Muscle layer of duodenum (tissue), 2 donors: ENCODE data around the gene RBBP8NL.

Experiments
- H3K27ac ChIP-seq: one replicate; pipeline ENCODE4 v1.7.0; 2013; ENCODE audit warnings: mild to moderate bottlenecking, low read length
- H3K27me3 ChIP-seq: one replicate; pipeline ENCODE4 v1.7.0; 2013; ENCODE audit warnings: low read depth, mild to moderate bottlenecking, control low read depth, low read length
- H3K36me3 ChIP-seq, 2 donors: one replicate each; pipeline ENCODE4 v1.7.0; 2013; ENCODE audit warnings: low read length in 2 of 2, control low read depth in 1 of 2, mild to moderate bottlenecking in 1 of 2; ENCODE audit not compliant: insufficient read depth in 2 of 2, control insufficient read depth in 1 of 2
- H3K4me1 ChIP-seq, 2 donors: one replicate each; pipeline ENCODE4 v1.7.0; 2013; ENCODE audit warnings: low read length in 2 of 2, mild to moderate bottlenecking in 2 of 2, control low read depth in 1 of 2, moderate library complexity in 1 of 2; ENCODE audit not compliant: insufficient read depth in 2 of 2, control insufficient read depth in 1 of 2
- H3K4me3 ChIP-seq, 2 donors: one replicate each; pipeline ENCODE4 v1.7.0; 2013; ENCODE audit warnings: low read length in 2 of 2, low read depth in 1 of 2, mild to moderate bottlenecking in 1 of 2
- H3K9me3 ChIP-seq, 2 donors: one replicate each; pipeline ENCODE4 v1.7.0; 2013; ENCODE audit warnings: low read length in 2 of 2, control low read depth in 1 of 2, mild to moderate bottlenecking in 1 of 2; ENCODE audit not compliant: control insufficient read depth in 1 of 2
- donor health status: healthy.

RBBP8NL gene

GRCh38 chr20:62366370-62367135 lies 60.8 kb downstream of the RBBP8NL start:
- peaks cover 4 to 91% of the 10 kb centered on the region in 2 donors for H3K4me1 ChIP-seq
- no peaks in the 10 kb centered on the region for H3K9me3 ChIP-seq
- H3K36me3 ChIP-seq: no peaks in the 10 kb centered on the region
- H3K27me3 ChIP-seq: peaks cover 4% of the 10 kb centered on the region
- H3K4me3 ChIP-seq: peak overlapping the region; percentile 63 to 88
- H3K27ac ChIP-seq: peak overlapping the region; percentile 8

DNA sequence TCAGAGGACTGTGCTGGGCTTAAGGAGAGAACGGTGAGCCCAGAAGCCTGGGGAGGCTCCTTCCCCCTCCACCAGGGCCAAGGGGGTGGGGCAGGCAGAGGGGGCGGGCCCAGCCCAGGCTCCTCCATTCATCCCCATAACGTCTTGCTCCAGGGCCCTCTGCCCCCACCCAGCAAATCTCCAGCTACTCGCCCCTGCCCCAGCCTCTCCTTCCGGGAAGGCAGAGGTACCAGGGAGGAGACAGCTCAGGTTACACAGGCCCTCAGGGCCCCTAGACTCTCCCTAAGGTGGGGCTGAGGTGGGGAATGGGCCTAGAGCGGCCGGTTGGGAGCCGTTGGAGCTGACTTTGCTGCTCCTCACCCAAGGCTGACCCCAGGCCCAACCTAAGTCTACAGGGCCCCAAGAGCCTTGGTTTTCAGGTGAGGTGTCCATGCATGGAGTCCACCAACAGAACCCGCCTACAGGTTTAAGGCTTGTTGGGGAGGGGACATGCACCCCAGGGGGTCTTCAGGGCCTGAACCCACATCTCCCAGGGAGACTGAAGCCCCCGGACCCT lies 61.4 kb downstream of the RBBP8NL start:
- Histone ChIP-seq H3K4me3 (peak overlapping the region; percentile 63 to 88), H3K27me3 (peaks cover 4% of the 10 kb centered on the region), H3K9me3 (no peaks in the 10 kb centered on the region), H3K36me3 (no peaks in the 10 kb centered on the region), H3K4me1 (peaks cover 4 to 91% of the 10 kb centered on the region in 2 donors), H3K27ac (peak overlapping the region; percentile 8)

DNA sequence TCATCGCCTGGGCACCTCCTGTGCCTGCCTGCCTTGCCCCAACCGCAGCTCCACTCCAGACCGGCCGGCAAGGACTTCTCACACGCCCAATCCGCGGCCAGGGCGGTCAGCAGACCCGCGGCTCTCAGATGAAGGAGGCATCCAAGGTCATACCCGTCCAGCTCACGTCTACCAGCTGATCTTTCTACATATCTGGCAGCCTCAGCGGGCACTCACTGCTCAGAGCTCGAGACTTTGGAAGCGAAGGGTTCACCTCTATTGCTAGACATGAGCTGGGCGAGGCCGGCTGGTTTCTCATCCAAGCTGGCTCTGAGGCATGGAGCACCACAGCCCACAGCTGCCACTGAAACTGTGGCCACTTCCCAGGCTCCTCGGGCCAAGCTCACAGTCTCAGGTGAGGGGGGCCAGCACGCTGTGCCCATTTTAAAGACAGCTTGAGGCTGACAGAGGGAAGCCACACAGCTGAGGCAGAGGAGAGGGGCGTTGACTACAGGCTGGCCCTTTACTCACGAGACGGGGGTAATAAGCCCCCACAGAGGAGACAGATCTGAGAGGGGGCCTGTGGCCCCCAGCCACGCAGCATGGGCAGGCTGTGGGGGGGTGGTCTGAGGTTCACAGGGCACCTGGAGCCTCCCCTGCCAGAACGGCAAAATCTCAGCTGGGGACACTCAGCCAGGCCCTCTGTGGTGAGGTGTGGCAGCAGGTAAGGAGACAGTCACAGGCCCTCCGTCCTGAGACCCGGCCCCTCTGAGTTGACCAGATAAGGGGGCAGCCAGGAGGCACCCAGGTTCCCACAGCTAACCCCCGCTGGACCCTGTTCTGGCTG lies 62.2 kb downstream of the RBBP8NL start:
- Histone ChIP-seq H3K4me1 (peaks cover 4 to 87% of the 10 kb centered on the region in 2 donors), H3K36me3 (no peaks in the 10 kb centered on the region), H3K4me3 (peak overlapping the region; percentile 44 to 88), H3K9me3 (no peaks in the 10 kb centered on the region), H3K27ac (peak overlapping the region; percentile 8), H3K27me3 (peaks cover 4% of the 10 kb centered on the region)

DNA sequence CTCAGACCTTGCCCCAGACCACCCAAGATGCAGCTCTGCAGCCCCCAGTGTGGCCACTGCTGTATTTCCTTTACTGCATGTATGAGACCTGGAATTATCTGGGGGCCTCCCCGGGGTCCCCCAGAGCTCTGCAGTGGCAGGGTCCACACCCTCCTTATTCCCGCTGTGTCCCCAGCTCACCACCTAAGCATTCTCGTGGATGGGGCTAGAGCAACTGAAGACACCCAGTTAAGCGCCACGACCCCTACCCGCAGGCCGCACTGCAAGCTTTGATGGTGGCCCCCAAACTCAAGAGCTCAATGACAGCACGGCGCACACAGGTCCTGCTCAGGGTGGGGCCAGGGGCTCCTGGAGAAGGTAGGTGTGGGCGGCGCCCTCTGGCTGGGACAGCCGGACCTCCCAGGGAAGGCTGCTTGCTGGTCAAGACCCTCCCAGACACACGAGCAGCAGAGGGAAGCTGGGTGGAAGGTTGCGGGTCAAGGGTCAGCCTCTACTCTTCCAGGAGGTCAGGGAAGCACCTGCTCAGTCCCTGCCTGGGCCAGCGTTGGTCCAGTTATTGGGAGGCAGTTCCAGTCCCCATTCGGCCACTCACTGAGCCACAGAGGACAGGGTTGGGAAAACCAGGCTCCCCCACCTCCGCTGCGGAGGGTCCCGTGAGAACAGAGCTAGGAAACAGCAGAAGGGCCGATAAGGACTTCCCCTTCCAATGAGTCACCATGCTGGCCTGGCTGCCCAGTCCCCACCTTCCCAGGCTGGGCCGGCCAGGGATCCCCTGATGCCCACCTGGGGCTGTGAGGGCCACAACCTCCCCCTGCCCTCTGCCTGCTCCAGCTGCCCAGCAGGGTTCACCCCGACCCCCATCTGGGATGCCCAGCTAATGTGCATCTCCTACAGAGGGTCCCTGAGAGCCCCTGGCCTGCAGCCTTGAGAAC lies 63.2 kb downstream of the RBBP8NL start:
- Histone ChIP-seq H3K4me3 (peak overlapping the region in 1 of 2 donors; percentile 88), H3K27ac (no peak overlapping the region), H3K9me3 (no peaks in the 10 kb centered on the region), H3K27me3 (peaks cover 4% of the 10 kb centered on the region), H3K36me3 (no peaks in the 10 kb centered on the region), H3K4me1 (peaks cover 4 to 86% of the 10 kb centered on the region in 2 donors)

- Histone ChIP-seq H3K4me1 (peaks cover 0 to 86% of the 10 kb centered on the region in 2 donors), H3K27me3 (no peaks in the 10 kb centered on the region), H3K36me3 (no peaks in the 10 kb centered on the region), H3K4me3 (peak overlapping the region in 1 of 2 donors; percentile 88), H3K27ac (no peak overlapping the region), H3K9me3 (no peaks in the 10 kb centered on the region)
Observed at GRCh38 chr20:62362991-62363919, 64.1 kb downstream of the RBBP8NL start.

DNA sequence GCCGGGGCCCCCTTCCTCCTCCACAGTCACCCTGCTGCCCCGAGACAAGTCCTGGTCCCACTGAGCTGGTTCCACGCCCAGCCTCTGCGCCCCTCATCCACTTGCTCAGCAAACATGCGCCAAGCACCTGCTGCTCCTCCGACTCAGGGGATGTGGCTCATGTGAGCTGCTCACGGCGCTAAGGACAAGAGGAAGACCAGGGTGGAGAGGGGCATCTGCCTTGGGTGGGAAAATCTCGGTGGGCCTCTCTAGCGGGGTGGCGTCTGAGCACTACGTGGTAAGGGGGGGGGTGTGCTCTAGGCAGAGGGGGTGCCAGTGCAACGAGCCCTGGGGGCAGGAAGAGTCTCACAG lies 64.8 kb downstream of the RBBP8NL start:
- Histone ChIP-seq H3K4me1 (peaks cover 0 to 86% of the 10 kb centered on the region in 2 donors), H3K9me3 (no peaks in the 10 kb centered on the region), H3K27ac (no peak overlapping the region), H3K36me3 (no peaks in the 10 kb centered on the region), H3K27me3 (no peaks in the 10 kb centered on the region), H3K4me3 (no peak overlapping the region)

GRCh38 chr20:62361799-62362589 lies 65.3 kb downstream of the RBBP8NL start:
- H3K9me3 ChIP-seq: no peaks in the 10 kb centered on the region
- no peak overlapping the region for H3K27ac ChIP-seq
- H3K27me3 ChIP-seq: no peaks in the 10 kb centered on the region
- H3K4me3 ChIP-seq: no peak overlapping the region
- H3K36me3 ChIP-seq: no peaks in the 10 kb centered on the region
- peaks cover 0 to 88% of the 10 kb centered on the region in 2 donors for H3K4me1 ChIP-seq

DNA sequence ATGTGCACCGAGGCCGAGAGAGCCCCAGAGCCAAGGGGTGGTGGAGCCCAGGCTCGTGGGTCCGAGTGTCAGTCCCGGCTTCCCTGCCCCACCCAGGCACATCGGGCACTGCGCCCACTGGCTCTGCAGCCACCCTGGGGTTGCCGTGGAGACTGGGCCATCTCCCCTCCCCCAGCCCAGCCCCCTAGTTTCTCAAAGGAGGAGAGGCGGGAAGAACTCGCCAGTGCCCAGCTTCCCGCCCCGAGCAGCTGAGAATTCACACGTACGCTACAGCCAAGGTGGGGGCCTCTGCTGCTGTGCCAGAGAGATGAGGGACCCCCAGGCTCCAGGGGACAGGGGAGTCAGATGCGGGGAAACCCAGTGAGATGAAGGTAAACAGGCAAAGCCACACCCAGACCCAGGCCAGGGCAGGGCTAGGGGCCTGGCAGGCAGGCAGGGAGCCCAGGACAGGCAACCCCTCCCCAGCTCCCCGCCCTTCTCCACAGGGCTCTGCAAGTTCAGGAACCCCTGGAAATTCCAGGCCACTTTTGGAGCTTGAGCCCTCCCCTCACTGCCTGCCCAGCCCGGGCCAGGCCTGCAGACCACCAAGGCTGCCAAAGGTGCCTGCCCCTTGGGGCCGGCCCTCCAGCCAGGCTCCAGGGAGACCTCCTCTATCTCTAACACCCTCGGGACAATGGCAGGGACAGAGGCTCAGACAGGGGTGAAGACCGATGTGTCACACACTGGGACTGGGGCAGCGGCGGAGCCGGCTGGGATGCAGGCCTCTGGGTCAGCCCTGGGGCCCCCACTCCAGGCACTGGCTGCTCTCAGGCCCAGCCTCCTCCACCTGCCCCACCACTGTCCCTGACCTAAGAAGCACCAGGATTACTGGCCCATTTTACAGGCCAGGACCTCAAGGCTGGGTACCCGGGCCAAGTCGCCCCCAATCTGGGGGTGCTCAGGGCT lies 66.2 kb downstream of the RBBP8NL start:
- H3K27ac ChIP-seq: no peak overlapping the region
- no peaks in the 10 kb centered on the region for H3K9me3 ChIP-seq
- H3K4me3 ChIP-seq: no peak overlapping the region
- H3K27me3 ChIP-seq: no peaks in the 10 kb centered on the region
- H3K36me3 ChIP-seq: no peaks in the 10 kb centered on the region
- H3K4me1 ChIP-seq: peaks cover 0 to 92% of the 10 kb centered on the region in 2 donors
